Endothelial cell of umbilical vein (primary cell): ENCODE results near the gene OSBPL10. TPM values are rescaled to one million over a fixed set of nuclear protein-coding genes. Genes with fewer than 3 reads are reported as not detected.

Experiments
- BruUV-seq: library from RNA; stranded (reverse); fragments of 400-500 nt; replicated peaks from 2 replicates; lab custom pipeline; 2021; lab: Mats Ljungman, UMichigan
- CTCF ChIA-PET: fragments of 300-600, 350-600 bp; sonication (Branson Sonifier 250); formaldehyde crosslinking; loops from one replicate; lab custom pipeline; 2021; ENCODE audit warnings: antibody characterized with exemption, inconsistent platforms; lab: Charles Lee
- POLR2A ChIA-PET: fragments of 300-600, 350-600 bp; sonication (Branson Sonifier 250); formaldehyde crosslinking; loops from one replicate; lab custom pipeline; 2021; ENCODE audit warnings: antibody characterized with exemption, inconsistent platforms; lab: Charles Lee
- DNase-seq: peaks from one replicate; pipeline ENCODE4 v3.0.0-alpha.2; 2011; ENCODE audit warnings: low read depth, low spot score
- FAIRE-seq: peaks from 2 replicates; lab custom pipeline; 2011; peaks lifted over from hg19 to GRCh38; lab: Jason Lieb, UNC
- H2AFZ ChIP-seq: 2 replicates; pipeline ENCODE4 v1.6.0; 2012; ENCODE audit warnings: low read depth, low read length, control low read depth, inconsistent platforms
- H3K27ac ChIP-seq: 2 replicates; pipeline ENCODE4 v1.5.1; 2011; ENCODE audit warnings: low read depth, mild to moderate bottlenecking, control low read depth, low read length, moderate library complexity; ENCODE audit not compliant: insufficient read depth
- H3K27me3 ChIP-seq, 2 experiments: 2 replicates each; pipeline versions ENCODE4 v1.6.0 to v1.6.1; 2011; ENCODE audit warnings: low read length in 2 of 2, mixed read lengths in 1 of 2; ENCODE audit not compliant: control insufficient read depth in 2 of 2, insufficient read depth in 2 of 2
- H3K36me3 ChIP-seq, 2 experiments: 2 replicates in 1 of 2; 3 replicates in 1 of 2; pipeline ENCODE4 v1.5.1; 2011; ENCODE audit warnings: low read length in 2 of 2, mild to moderate bottlenecking in 1 of 2, moderate library complexity in 1 of 2; ENCODE audit not compliant: control insufficient read depth in 2 of 2, insufficient read depth in 2 of 2; ENCODE audit errors: extremely low read depth in 1 of 2
- H3K4me1 ChIP-seq: 3 replicates; pipeline ENCODE4 v1.5.1; 2011; ENCODE audit warnings: mild to moderate bottlenecking, low read length; ENCODE audit not compliant: control insufficient read depth, insufficient read depth; ENCODE audit errors: extremely low read depth
- H3K4me2 ChIP-seq: 2 replicates; pipeline ENCODE4 v1.6.1; 2011; ENCODE audit warnings: low read length, control low read depth, mixed read lengths; ENCODE audit not compliant: insufficient read depth
- H3K4me3 ChIP-seq, 3 experiments: fragments of 200-600 bp in 1 of 3; sonication (generic), shearing (Covaris generic) in 1 of 3; replicated peaks in 1 of 3; 2 replicates each; pipeline ENCODE4 v1.5.1; 2011 to 2016; ENCODE audit warnings: control low read depth in 3 of 3, low read length in 3 of 3, mild to moderate bottlenecking in 2 of 3, inconsistent platforms in 1 of 3, low read depth in 1 of 3, moderate library complexity in 1 of 3; ENCODE audit not compliant: insufficient read depth in 1 of 3
- H3K79me2 ChIP-seq: 2 replicates; pipeline ENCODE4 v1.6.0; 2012; ENCODE audit warnings: low read length, inconsistent platforms; ENCODE audit not compliant: control insufficient read depth, insufficient read depth
- H3K9ac ChIP-seq: replicated peaks from 2 replicates; pipeline ENCODE3; 2011; ENCODE audit warnings: low read length, control low read depth; ENCODE audit not compliant: insufficient read depth; ENCODE audit errors: extremely low read depth
- H3K9me1 ChIP-seq: replicated peaks from 3 replicates; pipeline ENCODE4 v1.6.0; 2011; ENCODE audit warnings: mild to moderate bottlenecking, low read length; ENCODE audit not compliant: control insufficient read depth, insufficient read depth; ENCODE audit errors: extremely low read depth
- H3K9me3 ChIP-seq: replicated peaks from 2 replicates; pipeline ENCODE4 v1.5.1; 2012; ENCODE audit warnings: low read length, inconsistent platforms; ENCODE audit not compliant: control insufficient read depth, insufficient read depth
- H4K20me1 ChIP-seq: replicated peaks from 2 replicates; pipeline ENCODE3; 2011; ENCODE audit warnings: mild to moderate bottlenecking, low read length; ENCODE audit not compliant: control insufficient read depth, insufficient read depth; ENCODE audit errors: extremely low read depth
- CTCF ChIP-seq, 2 donors: IDR thresholded peaks; 1 replicate in 1 of 2; 2 replicates in 1 of 2; pipeline ENCODE4 v1.5.1; 2011; ENCODE audit warnings: low read length in 2 of 2, mild to moderate bottlenecking in 2 of 2, moderate library complexity in 2 of 2, control low read depth in 1 of 2, inconsistent platforms in 1 of 2, low read depth in 1 of 2; ENCODE audit not compliant: insufficient read depth in 1 of 2; ENCODE audit errors: extremely low read depth in 1 of 2
- EZH2 ChIP-seq: IDR thresholded peaks from 2 replicates; pipeline ENCODE4 v1.6.1; 2012; ENCODE audit warnings: borderline replicate concordance, low read depth, mild to moderate bottlenecking, moderate library complexity, low read length, inconsistent platforms; ENCODE audit not compliant: severe bottlenecking
- FOS ChIP-seq: IDR thresholded peaks from 2 replicates; pipeline ENCODE4 v1.6.1; 2011; ENCODE audit warnings: mild to moderate bottlenecking, low read length, moderate library complexity, borderline replicate concordance; ENCODE audit not compliant: insufficient read depth
- JUN ChIP-seq: IDR thresholded peaks from 2 replicates; pipeline ENCODE4 v1.6.1; 2011; ENCODE audit warnings: borderline replicate concordance, low read depth; ENCODE audit not compliant: insufficient read length, insufficient read depth
- MAX ChIP-seq: IDR thresholded peaks from 2 replicates; pipeline ENCODE4 v1.6.1; 2011; ENCODE audit not compliant: insufficient read depth, insufficient read length
- MYC ChIP-seq: IDR thresholded peaks from one replicate; pipeline ENCODE4 v1.6.1; 2011; ENCODE audit warnings: mild to moderate bottlenecking, low read depth, low read length
- POLR2A ChIP-seq: IDR thresholded peaks from 2 replicates; pipeline ENCODE4 v1.6.1; 2012; ENCODE audit warnings: low read depth, mild to moderate bottlenecking, control low read depth, low read length
- dilution Hi-C: fragments of 300-500 bp; cut with MboI; formaldehyde crosslinking; loops from one replicate; pipeline ENCODE4 v1.15.0; 2019; ENCODE audit warnings: low sequenced_read_pairs; ENCODE audit not compliant: extremely low pct_ligation_motif_present
- intact Hi-C: fragments of 100-400 bp; cut with micrococcal nuclease; formaldehyde crosslinking; loops from one replicate; pipeline ENCODE4 v1.10.0; 2022
- polyA plus RNA-seq, 4 experiments: library from polyadenylated mRNA; depleted of rRNA in 3 of 4; stranded (reverse) in 3 of 4; unstranded in 1 of 4; fragments of >200 nt; gene quantifications; 2 replicates each; pipeline versions ENCODE4 v1.2.1 to v1.2.3, GENCODE V29; 2011 to 2012; ENCODE audit warnings: missing spikeins in 1 of 4
- total RNA-seq: library from RNA; stranded (reverse); gene quantifications from 2 replicates; pipeline ENCODE4 v1.2.3, GENCODE V29; 2021

Gene OSBPL10
- total and polyA plus RNA-seq, 2 donors (not counting 3 experiments of a cell fraction or from before 2014, with no cell fraction given) = 10.8 to 47.6 TPM

- intact Hi-C loops (no loop called here), dilution Hi-C loops (no loop called here)
- H3K27ac ChIP-seq = no peak overlapping the region
- no peak for DNase-seq
- no peak overlapping the region for H3K4me2 ChIP-seq
- CTCF ChIA-PET = interaction anchor here (1.5 to 3.5 kb wide), 2 partner anchors 15 to 28 kb away, joined by 3 to 10 read pairs; no protein-coding TSS in a partner anchor
- no peaks in the 10 kb centered on the region for H3K9me1 ChIP-seq
- POLR2A ChIA-PET = no interaction called here
- TF ChIP-seq CTCF (IDR thresholded peaks at IDR 0.05; ENCODE audit: extremely low read depth in 1 of 2, insufficient read depth in 1 of 2, low read depth in 1 of 2, low read length in 2 of 2) = no peak
- TF ChIP-seq MAX = no peak
- TF ChIP-seq POLR2A = no peak
- no peak for TF ChIP-seq JUN
- no peak for TF ChIP-seq FOS
- TF ChIP-seq EZH2 = no peak
- no peak for TF ChIP-seq MYC
- no peak overlapping the region for H2AFZ ChIP-seq
- H3K4me1 ChIP-seq = no peaks in the 10 kb centered on the region
- BruUV-seq = no TSS peak
- H3K36me3 ChIP-seq = no peaks in the 10 kb centered on the region
- no peak overlapping the region for H3K9ac ChIP-seq
- H3K9me3 ChIP-seq = no peaks in the 10 kb centered on the region
- H3K4me3 ChIP-seq = no peak overlapping the region
- no peaks in the 10 kb centered on the region for H4K20me1 ChIP-seq
- H3K79me2 ChIP-seq = no peaks in the 10 kb centered on the region
- FAIRE-seq = no peak
- H3K27me3 ChIP-seq = no peaks in the 10 kb centered on the region
These were observed 228.0 kb downstream of the OSBPL10 start for GRCh38 chr3:31753050-31753425.
